Spleen (tissue), 7 donors: ENCODE results near the gene TUBGCP4.

Source experiments
- POLR2A ChIP-seq, 3 donors: fragments of 450-650 bp; IDR thresholded peaks; one replicate each; pipeline ENCODE4 v1.5.1; 2017; ENCODE audit warnings: antibody characterized with exemption in 3 of 3, mild to moderate bottlenecking in 1 of 3
- POLR2AphosphoS5 ChIP-seq, 3 donors: sonication (generic); formaldehyde crosslinking; IDR thresholded peaks; one replicate each; pipeline ENCODE4 v1.5.1; 2017; ENCODE audit warnings: antibody characterized with exemption in 3 of 3
- TF ChIP-seq, protein P1 (sequence below), 11 experiments: fragments of 200-600 bp in 7 of 11; fragments of 450-650 bp in 4 of 11; sonication (generic) in 4 of 11; IDR thresholded peaks in 8 of 11; conservative IDR thresholded peaks in 3 of 11; 1 replicate in 7 of 11; 2 replicates in 4 of 11; pipeline versions ENCODE4 v1.4.0 to v1.8.0; 2016 to 2021; ENCODE audit warnings: antibody characterized with exemption in 11 of 11, inconsistent platforms in 4 of 11, mild to moderate bottlenecking in 1 of 11
- donor health status: DM: no; HTN: no; CAD: no; lungs with moderate emphysema.
- donor health status: DM: no; HTN: no; CAD: no.
- donor health status: DM: no; HTN: no; CAD: no.

DNA sequence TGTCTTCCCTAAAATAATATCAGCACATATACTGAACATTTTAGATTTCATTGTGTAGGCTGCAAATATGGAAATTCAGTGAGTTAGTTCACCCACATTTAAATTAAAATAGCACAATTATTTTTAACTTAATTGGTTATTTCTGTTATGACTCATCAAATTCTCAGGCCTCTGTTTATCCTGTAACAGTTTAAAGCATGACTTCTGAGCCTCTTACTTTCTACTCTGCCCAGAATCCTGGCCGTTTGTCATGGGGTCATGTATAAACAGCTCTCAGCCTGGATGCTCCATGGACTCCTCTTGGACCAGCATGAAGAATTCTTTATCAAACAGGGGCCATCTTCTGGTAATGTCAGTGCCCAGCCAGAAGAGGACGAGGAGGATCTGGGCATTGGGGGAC, 12.2 kb downstream of the TUBGCP4 start:
- TF ChIP-seq, protein P1, sequence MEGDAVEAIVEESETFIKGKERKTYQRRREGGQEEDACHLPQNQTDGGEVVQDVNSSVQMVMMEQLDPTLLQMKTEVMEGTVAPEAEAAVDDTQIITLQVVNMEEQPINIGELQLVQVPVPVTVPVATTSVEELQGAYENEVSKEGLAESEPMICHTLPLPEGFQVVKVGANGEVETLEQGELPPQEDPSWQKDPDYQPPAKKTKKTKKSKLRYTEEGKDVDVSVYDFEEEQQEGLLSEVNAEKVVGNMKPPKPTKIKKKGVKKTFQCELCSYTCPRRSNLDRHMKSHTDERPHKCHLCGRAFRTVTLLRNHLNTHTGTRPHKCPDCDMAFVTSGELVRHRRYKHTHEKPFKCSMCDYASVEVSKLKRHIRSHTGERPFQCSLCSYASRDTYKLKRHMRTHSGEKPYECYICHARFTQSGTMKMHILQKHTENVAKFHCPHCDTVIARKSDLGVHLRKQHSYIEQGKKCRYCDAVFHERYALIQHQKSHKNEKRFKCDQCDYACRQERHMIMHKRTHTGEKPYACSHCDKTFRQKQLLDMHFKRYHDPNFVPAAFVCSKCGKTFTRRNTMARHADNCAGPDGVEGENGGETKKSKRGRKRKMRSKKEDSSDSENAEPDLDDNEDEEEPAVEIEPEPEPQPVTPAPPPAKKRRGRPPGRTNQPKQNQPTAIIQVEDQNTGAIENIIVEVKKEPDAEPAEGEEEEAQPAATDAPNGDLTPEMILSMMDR (IDR thresholded peaks at IDR 0.05 in 8 of 11, conservative IDR thresholded peaks at IDR 0.05 in 3 of 11): no peak
- TF ChIP-seq POLR2A (IDR thresholded peaks at IDR 0.05): no peak
- no peak for TF ChIP-seq POLR2AphosphoS5 (IDR thresholded peaks at IDR 0.05)
